GM19452 (cell line): ENCODE data around the gene TCEANC2.

Experiments used
- ATAC-seq: cut with Tn5 transposase; IDR thresholded peaks from one replicate; pipeline ENCODE4 v1.9.1; 2021; ENCODE audit not compliant: unreplicated experiment

Gene TCEANC2

GRCh38 chr1:54129858-54130257, 76.5 kb downstream of the TCEANC2 start:
- ATAC-seq = no peak

DNA sequence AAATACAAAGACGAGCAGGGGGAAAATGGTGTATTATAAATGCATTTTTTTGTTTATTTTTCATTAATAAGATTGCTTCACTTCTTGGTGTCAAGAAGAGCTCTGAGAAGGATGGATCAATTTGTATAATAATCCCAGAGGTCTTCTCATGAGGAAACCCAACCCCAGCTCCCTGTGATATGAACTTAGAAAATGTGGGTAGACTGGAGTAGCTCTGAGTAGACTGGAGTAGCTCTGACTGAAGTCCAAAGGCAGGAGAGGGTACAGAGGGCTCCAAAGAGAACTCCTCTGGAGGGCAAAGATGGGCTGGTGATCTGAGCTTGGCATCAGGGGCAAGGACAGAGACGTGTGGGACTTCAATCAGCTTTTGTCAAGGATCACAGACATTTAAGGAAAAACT, 78.0 kb downstream of the TCEANC2 start:
- ATAC-seq = no peak

DNA sequence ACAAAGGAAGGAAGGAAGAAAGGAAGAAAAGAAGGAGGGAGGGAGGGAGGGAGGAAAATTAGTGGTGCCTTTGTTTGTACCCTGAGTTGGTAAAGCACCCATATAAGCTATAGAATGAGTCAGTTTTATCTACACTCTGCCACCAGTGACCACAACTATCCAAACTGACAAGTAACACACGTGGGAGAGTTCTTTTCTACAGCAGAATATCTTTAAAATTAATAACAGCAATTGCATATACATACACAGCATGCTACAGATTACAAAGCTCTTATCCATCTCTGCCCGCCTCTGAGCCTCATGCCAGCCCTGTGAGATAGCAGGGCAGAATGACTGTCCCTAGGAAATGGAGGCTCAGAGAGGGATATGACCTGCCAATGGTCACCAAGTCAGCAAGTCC, 79.1 kb downstream of the TCEANC2 start:
- no peak for ATAC-seq

- no peak for ATAC-seq
Observed at GRCh38 chr1:54134295-54134694, 80.9 kb downstream of the TCEANC2 start.

DNA sequence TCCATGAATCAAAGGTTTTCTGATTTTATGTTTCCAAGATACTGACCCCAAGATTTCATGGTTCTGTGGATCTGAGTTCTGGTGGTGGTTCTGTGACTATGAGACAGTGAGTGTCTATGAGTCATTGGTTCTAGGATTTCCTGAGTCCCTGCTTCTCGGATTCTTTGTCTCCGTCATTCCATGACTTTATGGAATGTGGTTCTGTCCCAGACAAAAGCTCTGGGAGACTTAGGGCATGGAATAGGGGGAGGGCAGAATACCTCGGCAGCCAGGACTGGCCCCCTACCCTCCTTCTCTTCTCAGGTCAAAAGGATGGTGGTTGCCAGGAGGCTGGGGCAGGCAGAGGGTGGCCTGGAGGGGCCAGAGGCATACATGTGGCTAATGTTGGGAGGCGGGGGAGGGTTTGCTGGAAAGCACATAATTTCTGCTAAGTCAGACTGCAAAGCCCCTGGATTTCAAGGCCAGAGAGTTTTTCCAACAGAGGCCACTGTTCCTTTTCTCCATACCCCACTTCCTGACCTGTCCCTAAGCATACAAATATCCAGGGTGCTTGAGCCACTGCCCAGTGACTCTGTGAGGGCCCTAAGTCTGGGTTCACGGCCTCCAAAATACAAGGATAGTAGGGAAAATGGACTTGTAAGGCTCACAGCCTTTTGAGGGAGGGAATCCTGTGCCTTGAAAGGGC, 82.2 kb downstream of the TCEANC2 start:
- ATAC-seq = no peak

- ATAC-seq = no peak
Observed at GRCh38 chr1:54136269-54136896, 83.0 kb downstream of the TCEANC2 start.

- ATAC-seq = no peak
Observed at GRCh38 chr1:54136963-54137533, 83.6 kb downstream of the TCEANC2 start.

GRCh38 chr1:54137534-54138061, 84.2 kb downstream of the TCEANC2 start:
- ATAC-seq = no peak

GRCh38 chr1:54138994-54139393, 85.6 kb downstream of the TCEANC2 start:
- ATAC-seq = no peak

DNA sequence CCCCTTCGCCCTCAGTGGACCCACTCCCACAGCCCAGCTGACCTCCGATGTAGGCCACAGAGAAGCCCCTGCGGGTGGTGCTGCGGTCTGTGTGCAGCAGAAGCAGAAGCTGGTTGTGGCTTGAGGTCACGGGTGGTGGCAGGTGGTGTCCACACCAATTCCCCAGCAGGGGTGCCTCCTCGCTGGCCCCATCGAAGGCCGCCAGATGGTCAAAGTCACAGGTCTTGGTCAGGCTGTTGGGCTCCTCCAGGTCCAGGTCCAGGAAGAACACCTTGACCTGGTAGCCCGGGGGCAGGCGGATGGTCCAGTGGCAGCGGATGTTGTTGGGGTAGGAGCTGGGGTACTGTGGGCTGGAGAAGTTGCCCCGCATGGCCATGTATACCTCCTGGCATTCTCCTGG, 86.3 kb downstream of the TCEANC2 start:
- no peak for ATAC-seq

DNA sequence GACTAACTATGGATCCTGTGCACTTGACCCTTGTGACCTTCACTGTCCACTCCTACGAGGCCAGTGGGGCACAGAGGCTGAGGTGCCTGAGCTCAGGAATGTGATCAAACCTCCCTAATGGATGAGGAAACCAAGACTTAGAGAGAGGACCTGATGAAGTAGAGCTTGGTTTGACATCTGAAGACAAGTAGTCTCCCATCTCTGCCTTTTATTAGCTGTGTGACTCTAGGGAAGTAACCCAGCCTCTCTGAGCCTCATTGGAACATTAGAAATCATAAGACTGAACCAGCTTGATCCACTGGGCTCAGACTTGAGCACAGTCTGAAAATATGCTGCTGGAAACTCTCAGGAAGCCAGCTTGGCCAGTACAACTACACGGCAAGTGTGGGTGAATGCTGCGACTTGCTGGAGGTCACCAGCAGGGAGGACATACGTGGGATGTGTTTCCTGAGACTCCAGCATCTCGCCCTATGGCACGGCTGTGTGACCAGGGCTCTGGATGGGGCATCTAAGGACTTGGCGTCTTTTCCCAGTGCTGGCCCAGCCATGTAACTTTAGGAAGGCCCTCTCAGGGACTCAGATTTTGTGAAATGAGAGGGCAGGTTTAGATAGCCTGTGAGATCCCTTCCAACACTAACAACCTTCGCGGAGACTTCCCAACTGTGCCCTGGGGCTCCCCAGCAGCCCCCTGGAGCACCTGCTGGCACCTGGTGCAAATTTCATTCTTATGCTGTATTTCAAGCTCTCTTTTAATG, 88.9 kb downstream of the TCEANC2 start:
- ATAC-seq = no peak

- no peak for ATAC-seq
Observed at GRCh38 chr1:54144366-54144765, 91.0 kb downstream of the TCEANC2 start.

DNA sequence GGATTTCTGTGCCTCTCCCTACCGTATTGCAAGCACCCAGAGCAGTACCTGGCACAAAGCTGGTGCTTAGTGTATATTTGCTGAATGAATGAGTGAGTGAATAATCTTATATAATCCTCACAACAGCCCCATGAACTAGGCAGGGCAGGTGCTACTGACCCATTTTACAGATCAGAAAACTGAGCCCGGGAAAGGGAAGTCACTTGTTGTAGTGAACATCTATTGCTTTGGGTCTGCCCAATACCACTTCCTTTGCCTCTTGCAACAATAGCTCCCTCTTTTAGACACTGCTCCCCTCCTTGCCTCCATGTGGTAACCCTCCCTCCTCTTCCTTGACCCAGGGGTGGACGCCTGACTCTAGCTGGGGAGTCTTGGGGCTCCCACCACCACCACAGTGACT, 96.3 kb downstream of the TCEANC2 start:
- no peak for ATAC-seq

DNA sequence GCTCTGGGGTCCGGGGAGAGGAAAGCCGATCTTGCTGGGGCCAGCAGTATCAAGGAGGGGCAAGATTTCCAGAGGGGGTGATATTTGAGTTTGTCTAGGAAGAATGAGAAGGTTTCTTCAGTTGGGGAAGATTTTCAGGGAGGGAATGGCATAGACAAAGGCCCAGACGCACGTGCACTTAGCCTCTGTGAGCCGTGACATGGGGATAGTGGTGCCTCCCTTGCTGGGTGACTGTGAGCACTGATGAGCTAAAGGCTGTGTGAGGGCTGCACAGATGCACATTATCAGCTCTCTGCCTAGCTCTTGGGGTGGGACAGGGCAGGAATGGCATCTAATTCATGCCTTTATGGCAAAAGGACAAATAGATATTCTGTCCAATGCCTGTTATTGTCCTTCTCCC, 97.6 kb downstream of the TCEANC2 start:
- no peak for ATAC-seq

- ATAC-seq = no peak
Observed at GRCh38 chr1:54152696-54153095, 99.3 kb downstream of the TCEANC2 start, which contains the start of gene CDCP2. Gene CDCP2 (minus strand): TSS chr1:54153000. CDS start chr1:54152922, 78 bp downstream.

DNA sequence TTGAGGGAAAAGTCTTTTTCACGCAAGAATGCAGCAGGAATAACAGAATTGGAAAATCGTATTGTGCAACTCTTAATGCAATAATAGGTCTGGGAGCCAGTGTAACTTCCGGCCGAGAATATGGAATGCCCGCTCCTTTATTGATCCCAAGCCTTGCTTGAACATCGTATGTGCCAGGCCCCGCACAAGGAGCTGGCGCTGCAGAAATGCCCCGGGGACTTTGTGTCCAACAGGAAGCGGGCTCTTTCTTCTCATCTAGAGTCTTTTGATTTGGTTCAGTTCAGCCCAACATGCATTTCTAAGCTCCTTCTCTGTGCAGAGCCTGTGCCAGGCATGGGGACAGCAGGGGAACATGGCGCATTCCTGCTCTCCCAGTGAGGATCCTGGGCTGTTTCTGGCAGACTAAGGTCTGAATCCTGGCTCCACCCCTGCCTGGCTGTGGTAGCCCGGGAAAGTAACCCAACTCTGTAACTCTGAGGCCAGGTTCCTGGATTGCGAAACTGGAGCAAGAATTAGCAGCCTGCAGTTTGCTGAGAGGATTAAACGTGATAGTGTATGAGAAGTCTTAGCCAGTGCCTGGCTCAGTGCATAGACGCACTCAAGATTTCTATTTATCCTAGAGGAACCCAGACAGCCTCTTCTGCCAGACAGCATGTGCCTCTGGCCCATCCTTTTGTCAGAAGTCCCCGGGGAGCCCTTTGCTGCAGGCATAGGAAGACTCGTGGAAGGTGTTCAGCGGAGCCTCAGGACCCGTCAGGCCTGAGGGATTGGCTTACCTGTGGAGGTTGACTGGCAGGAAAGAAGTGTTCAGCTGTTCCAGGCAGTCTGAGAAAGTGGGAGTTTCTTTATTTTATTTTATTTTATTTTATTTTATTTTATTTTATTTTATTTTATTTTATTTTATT, 100.4 kb downstream of the TCEANC2 start:
- ATAC-seq = no peak
